ENCODE measurements around the gene LRSAM1.

DNA sequence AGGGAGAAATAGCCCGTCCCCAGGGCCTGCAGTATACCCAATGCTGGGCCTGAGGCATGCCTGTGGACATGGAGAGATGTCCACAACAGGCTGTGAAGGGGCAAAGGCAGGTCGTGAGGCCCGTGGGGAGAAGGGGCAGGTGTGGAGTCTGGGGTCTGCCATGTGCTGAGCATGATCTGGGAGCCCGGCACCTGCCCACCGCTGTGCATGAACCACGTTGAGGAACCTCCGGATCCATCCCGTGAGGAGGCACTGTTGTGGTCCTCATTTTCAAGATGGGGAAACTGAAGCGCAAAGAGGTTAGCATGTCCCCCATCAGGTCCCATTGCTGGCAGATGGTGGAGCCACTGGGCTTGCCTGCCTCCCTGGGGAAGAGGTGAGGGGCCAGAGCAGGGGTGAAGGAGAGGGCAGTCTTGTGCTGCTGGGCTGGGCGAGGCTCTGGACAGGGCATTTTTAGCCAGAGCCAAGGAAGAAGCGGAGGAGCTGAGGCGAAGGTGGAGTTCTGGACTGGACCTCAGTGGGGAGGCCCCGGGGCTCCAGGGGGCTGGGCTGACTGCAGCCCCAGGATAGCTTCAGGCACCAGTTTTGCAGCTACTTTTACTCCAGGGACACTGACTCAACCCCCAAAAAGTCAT, 46.5 kb downstream of the LRSAM1 start:
- TF ChIP-seq, protein P1, sequence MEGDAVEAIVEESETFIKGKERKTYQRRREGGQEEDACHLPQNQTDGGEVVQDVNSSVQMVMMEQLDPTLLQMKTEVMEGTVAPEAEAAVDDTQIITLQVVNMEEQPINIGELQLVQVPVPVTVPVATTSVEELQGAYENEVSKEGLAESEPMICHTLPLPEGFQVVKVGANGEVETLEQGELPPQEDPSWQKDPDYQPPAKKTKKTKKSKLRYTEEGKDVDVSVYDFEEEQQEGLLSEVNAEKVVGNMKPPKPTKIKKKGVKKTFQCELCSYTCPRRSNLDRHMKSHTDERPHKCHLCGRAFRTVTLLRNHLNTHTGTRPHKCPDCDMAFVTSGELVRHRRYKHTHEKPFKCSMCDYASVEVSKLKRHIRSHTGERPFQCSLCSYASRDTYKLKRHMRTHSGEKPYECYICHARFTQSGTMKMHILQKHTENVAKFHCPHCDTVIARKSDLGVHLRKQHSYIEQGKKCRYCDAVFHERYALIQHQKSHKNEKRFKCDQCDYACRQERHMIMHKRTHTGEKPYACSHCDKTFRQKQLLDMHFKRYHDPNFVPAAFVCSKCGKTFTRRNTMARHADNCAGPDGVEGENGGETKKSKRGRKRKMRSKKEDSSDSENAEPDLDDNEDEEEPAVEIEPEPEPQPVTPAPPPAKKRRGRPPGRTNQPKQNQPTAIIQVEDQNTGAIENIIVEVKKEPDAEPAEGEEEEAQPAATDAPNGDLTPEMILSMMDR (IDR thresholded peaks at IDR 0.05; ENCODE audit: low read depth, low read length, missing input control): no peak
- TF ChIP-seq RXRA (IDR thresholded peaks at IDR 0.05): no peak
- TF ChIP-seq, protein P2, sequence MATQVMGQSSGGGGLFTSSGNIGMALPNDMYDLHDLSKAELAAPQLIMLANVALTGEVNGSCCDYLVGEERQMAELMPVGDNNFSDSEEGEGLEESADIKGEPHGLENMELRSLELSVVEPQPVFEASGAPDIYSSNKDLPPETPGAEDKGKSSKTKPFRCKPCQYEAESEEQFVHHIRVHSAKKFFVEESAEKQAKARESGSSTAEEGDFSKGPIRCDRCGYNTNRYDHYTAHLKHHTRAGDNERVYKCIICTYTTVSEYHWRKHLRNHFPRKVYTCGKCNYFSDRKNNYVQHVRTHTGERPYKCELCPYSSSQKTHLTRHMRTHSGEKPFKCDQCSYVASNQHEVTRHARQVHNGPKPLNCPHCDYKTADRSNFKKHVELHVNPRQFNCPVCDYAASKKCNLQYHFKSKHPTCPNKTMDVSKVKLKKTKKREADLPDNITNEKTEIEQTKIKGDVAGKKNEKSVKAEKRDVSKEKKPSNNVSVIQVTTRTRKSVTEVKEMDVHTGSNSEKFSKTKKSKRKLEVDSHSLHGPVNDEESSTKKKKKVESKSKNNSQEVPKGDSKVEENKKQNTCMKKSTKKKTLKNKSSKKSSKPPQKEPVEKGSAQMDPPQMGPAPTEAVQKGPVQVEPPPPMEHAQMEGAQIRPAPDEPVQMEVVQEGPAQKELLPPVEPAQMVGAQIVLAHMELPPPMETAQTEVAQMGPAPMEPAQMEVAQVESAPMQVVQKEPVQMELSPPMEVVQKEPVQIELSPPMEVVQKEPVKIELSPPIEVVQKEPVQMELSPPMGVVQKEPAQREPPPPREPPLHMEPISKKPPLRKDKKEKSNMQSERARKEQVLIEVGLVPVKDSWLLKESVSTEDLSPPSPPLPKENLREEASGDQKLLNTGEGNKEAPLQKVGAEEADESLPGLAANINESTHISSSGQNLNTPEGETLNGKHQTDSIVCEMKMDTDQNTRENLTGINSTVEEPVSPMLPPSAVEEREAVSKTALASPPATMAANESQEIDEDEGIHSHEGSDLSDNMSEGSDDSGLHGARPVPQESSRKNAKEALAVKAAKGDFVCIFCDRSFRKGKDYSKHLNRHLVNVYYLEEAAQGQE (IDR thresholded peaks at IDR 0.05): no peak
- TF ChIP-seq, protein P3, sequence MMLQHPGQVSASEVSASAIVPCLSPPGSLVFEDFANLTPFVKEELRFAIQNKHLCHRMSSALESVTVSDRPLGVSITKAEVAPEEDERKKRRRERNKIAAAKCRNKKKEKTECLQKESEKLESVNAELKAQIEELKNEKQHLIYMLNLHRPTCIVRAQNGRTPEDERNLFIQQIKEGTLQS (IDR thresholded peaks at IDR 0.05): no peak

All from liver (tissue), 3 donors.